ENCODE results near the gene GADD45GIP1. TPM values are rescaled to one million over a fixed set of nuclear protein-coding genes. Genes with fewer than 3 reads are reported as not detected.

The GADD45GIP1 gene
- polyA plus RNA-seq, 1 donor from 2014 or later = 21.3 TPM

- Histone ChIP-seq H2AFZ (ENCODE audit: low read depth, low read length) (no peak overlapping the region), H3K79me2 (replicated peaks; ENCODE audit: insufficient read depth, low read length) (no peaks in the 10 kb centered on the region), H3K36me3 (ENCODE audit: insufficient read depth, low read length) (no peaks in the 10 kb centered on the region), H3K27me3 (ENCODE audit: insufficient read depth, low read depth, low read length) (peaks cover 11% of the 10 kb centered on the region), H3F3A (ENCODE audit: insufficient read depth, low read length, poor library complexity, severe bottlenecking) (no peaks in the 10 kb centered on the region), H3K9me3 (ENCODE audit: low read length) (no peaks in the 10 kb centered on the region), H4K20me1 (ENCODE audit: insufficient read depth) (no peaks in the 10 kb centered on the region), H3K4me2 (ENCODE audit: low read length) (no peak overlapping the region), H3K27ac (ENCODE audit: low read length) (no peak overlapping the region), H3K4me3 (ENCODE audit: low read length) (no peak overlapping the region), H3K9me2 (ENCODE audit: insufficient read depth, low read length) (no peaks in the 10 kb centered on the region), H3K9ac (ENCODE audit: low read length) (no peak overlapping the region)
- no peak for TF ChIP-seq SMC3 (conservative IDR thresholded peaks at IDR 0.05; ENCODE audit: poor library complexity)
- TF ChIP-seq CTCF (IDR thresholded peaks at IDR 0.05; ENCODE audit: poor library complexity, severe bottlenecking) = no peak
- TF ChIP-seq TAF1 (IDR thresholded peaks at IDR 0.05; ENCODE audit: low read depth) = no peak
- TF ChIP-seq POLR2AphosphoS5 (IDR thresholded peaks at IDR 0.05) = no peak
- no peak for TF ChIP-seq REST (IDR thresholded peaks at IDR 0.05; ENCODE audit: borderline replicate concordance)
- TF ChIP-seq EZH2 (IDR thresholded peaks at IDR 0.05; ENCODE audit: borderline replicate concordance, insufficient read depth, low read length, poor library complexity, severe bottlenecking) = no peak
- no peak for TF ChIP-seq RAD21 (conservative IDR thresholded peaks at IDR 0.05)
- TF ChIP-seq EP300 (conservative IDR thresholded peaks at IDR 0.05; ENCODE audit: poor library complexity, severe bottlenecking) = no peak
- no peak for TF ChIP-seq MXI1 (conservative IDR thresholded peaks at IDR 0.05; ENCODE audit: poor library complexity, severe bottlenecking)
These were observed 27.2 kb upstream of the GADD45GIP1 start for GRCh38 chr19:12984143-12984627.

- TF ChIP-seq MXI1 (conservative IDR thresholded peaks at IDR 0.05; ENCODE audit: poor library complexity, severe bottlenecking) (no peak), POLR2AphosphoS5 (IDR thresholded peaks at IDR 0.05) (no peak), REST (IDR thresholded peaks at IDR 0.05; ENCODE audit: borderline replicate concordance) (no peak), RAD21 (conservative IDR thresholded peaks at IDR 0.05) (peak; percentile 54), CTCF (IDR thresholded peaks at IDR 0.05; ENCODE audit: poor library complexity, severe bottlenecking) (peak; percentile 73), TAF1 (IDR thresholded peaks at IDR 0.05; ENCODE audit: low read depth) (no peak), EZH2 (IDR thresholded peaks at IDR 0.05; ENCODE audit: borderline replicate concordance, insufficient read depth, low read length, poor library complexity, severe bottlenecking) (no peak), EP300 (conservative IDR thresholded peaks at IDR 0.05; ENCODE audit: poor library complexity, severe bottlenecking) (no peak), SMC3 (conservative IDR thresholded peaks at IDR 0.05; ENCODE audit: poor library complexity) (peak; percentile 72)
- Histone ChIP-seq H3K4me3 (ENCODE audit: low read length) (peak overlapping the region; percentile 51), H3K9me2 (ENCODE audit: insufficient read depth, low read length) (no peaks in the 10 kb centered on the region), H3K27me3 (ENCODE audit: insufficient read depth, low read depth, low read length) (peaks cover 11% of the 10 kb centered on the region), H3F3A (ENCODE audit: insufficient read depth, low read length, poor library complexity, severe bottlenecking) (no peaks in the 10 kb centered on the region), H4K20me1 (ENCODE audit: insufficient read depth) (no peaks in the 10 kb centered on the region), H3K36me3 (ENCODE audit: insufficient read depth, low read length) (no peaks in the 10 kb centered on the region), H3K27ac (ENCODE audit: low read length) (no peak overlapping the region), H3K4me2 (ENCODE audit: low read length) (no peak overlapping the region), H3K9me3 (ENCODE audit: low read length) (no peaks in the 10 kb centered on the region), H2AFZ (ENCODE audit: low read depth, low read length) (peak overlapping the region; percentile 60), H3K79me2 (replicated peaks; ENCODE audit: insufficient read depth, low read length) (no peaks in the 10 kb centered on the region), H3K9ac (ENCODE audit: low read length) (peak overlapping the region; percentile 48)
These were observed 26.6 kb upstream of the GADD45GIP1 start for GRCh38 chr19:12983542-12984142.
